Measurements from ENCODE around the gene SPOPL. TPM values are rescaled to one million over a fixed set of nuclear protein-coding genes. Genes with fewer than 3 reads are reported as not detected.
A peak's percentile ranks its signal among the peaks of the same experiment; 100 is the strongest.
"Not testable (repeated sequence)": the region's sequence is repeated elsewhere in the genome, so short reads cannot be mapped to it uniquely, and the experiment has no call there.

The SPOPL gene
- total RNA-seq, 2 experiments from 2014 or later = 15.2 to 15.3 TPM

DNA sequence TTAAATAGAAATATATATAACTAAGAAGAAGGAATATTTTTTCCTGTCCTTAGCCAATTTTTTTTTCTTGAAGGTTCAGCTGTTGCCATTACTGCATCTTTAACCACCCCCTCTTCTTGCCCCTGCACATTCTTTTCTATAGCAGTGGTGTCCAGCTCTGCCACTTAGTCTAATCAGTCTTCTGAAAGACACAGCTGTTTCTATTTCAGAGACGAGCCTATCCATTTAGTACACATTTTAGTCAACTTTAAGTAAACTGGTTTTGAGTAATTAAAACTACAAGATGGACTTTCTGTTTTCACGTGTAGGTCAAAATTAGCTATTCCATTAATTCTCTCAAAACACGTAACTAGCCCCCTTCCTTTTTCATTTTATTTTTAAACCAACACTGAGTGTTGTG lies 21.0 kb downstream of the SPOPL start:
- CTCF ChIA-PET = no interaction called here
- no peak for ATAC-seq
- no peak overlapping the region for H3K4me3 Mint-ChIP-seq
- H3K27me3 Mint-ChIP-seq = no peaks in the 10 kb centered on the region
- no peak for DNase-seq
- peaks cover 34% of the 10 kb centered on the region for H3K36me3 Mint-ChIP-seq
- H3K27ac Mint-ChIP-seq = no peak overlapping the region
- peaks cover 23% of the 10 kb centered on the region for H3K4me1 Mint-ChIP-seq
- H3K9me3 Mint-ChIP-seq (ENCODE audit: low read depth) = peaks cover 8% of the 10 kb centered on the region

GRCh38 chr2:138523018-138523672 lies 21.6 kb downstream of the SPOPL start:
- DNase-seq; H3K4me3 Mint-ChIP-seq; ATAC-seq; H3K9me3 Mint-ChIP-seq (ENCODE audit: low read depth); H3K27me3 Mint-ChIP-seq; CTCF ChIA-PET: not testable (repeated sequence)
- H3K36me3 Mint-ChIP-seq = peaks cover 36% of the 10 kb centered on the region
- peak overlapping the region; percentile 69 for H3K27ac Mint-ChIP-seq
- H3K4me1 Mint-ChIP-seq = peaks cover 23% of the 10 kb centered on the region

DNA sequence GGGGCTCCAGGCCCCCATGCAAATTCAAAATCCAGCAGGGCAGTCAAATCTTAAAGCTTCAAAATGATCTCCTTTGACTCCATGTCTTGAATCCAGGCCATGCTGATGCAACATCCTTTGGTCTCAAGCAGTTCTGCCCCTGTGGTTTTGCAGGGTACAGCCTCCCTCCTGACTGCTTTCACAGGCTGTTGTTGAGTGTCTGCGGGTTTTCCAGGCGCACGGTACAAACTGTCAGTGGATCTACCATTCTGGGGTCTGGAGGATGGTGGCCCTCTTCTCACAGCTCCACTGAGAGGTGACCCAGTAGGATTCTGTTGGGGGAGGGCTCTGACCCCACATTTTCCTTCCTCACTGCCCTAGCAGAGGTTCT lies 22.1 kb downstream of the SPOPL start:
- H3K9me3 Mint-ChIP-seq (ENCODE audit: low read depth); CTCF ChIA-PET; H3K27me3 Mint-ChIP-seq; H3K4me3 Mint-ChIP-seq: not testable (repeated sequence)
- Mint-ChIP-seq H3K4me1 (peaks cover 23% of the 10 kb centered on the region), H3K27ac (peak overlapping the region; percentile 69), H3K36me3 (peaks cover 36% of the 10 kb centered on the region)
- DNase-seq (peak; percentile 59), ATAC-seq (peak; percentile 55)

GRCh38 chr2:138524353-138524752 lies 22.8 kb downstream of the SPOPL start:
- H3K27me3 Mint-ChIP-seq; DNase-seq; H3K4me3 Mint-ChIP-seq; H3K27ac Mint-ChIP-seq; ATAC-seq; H3K9me3 Mint-ChIP-seq (ENCODE audit: low read depth): not testable (repeated sequence)
- H3K4me1 Mint-ChIP-seq = peaks cover 23% of the 10 kb centered on the region
- CTCF ChIA-PET = interaction anchor here (0.6 kb wide), 1 partner anchor 24 kb away, joined by 3 read pairs; no protein-coding TSS in a partner anchor
- peaks cover 36% of the 10 kb centered on the region for H3K36me3 Mint-ChIP-seq

GRCh38 chr2:138531913-138532312 lies 30.3 kb downstream of the SPOPL start:
- no peak for ATAC-seq
- peaks cover 19% of the 10 kb centered on the region for H3K36me3 Mint-ChIP-seq
- no peaks in the 10 kb centered on the region for H3K4me1 Mint-ChIP-seq
- H3K27me3 Mint-ChIP-seq = no peaks in the 10 kb centered on the region
- CTCF ChIA-PET = no interaction called here
- DNase-seq = no peak
- H3K9me3 Mint-ChIP-seq (ENCODE audit: low read depth) = peaks cover 2% of the 10 kb centered on the region
- H3K27ac Mint-ChIP-seq = no peak overlapping the region
- no peak overlapping the region for H3K4me3 Mint-ChIP-seq

GRCh38 chr2:138534791-138535190 lies 33.2 kb downstream of the SPOPL start:
- no peak for DNase-seq
- H3K36me3 Mint-ChIP-seq = peaks cover 33% of the 10 kb centered on the region
- peaks cover 8% of the 10 kb centered on the region for H3K9me3 Mint-ChIP-seq (ENCODE audit: low read depth)
- no peaks in the 10 kb centered on the region for H3K27me3 Mint-ChIP-seq
- no peak overlapping the region for H3K4me3 Mint-ChIP-seq
- H3K4me1 Mint-ChIP-seq = no peaks in the 10 kb centered on the region
- ATAC-seq = no peak
- no peak overlapping the region for H3K27ac Mint-ChIP-seq
- CTCF ChIA-PET = no interaction called here

DNA sequence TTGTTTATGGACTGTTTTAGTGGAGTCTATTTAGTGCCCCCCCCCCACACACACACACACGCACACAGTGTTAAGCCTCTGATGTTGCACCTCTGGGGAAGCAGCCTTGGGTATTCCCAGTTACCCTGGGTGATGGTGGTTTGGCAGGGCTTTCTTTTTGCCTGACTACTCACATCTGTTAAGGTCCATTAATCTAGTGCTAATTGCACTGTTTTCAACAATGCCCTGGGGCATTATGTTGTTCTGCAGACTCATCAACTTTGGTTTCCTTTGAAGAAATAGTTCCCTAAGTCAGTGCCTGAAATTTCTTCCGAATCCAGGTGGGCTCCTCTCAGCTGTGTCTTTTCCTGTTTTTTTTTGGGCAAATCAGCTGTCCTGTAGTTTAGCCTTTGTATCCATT lies 34.7 kb downstream of the SPOPL start:
- Mint-ChIP-seq H3K36me3 (peaks cover 35% of the 10 kb centered on the region), H3K4me3 (no peak overlapping the region), H3K27me3 (no peaks in the 10 kb centered on the region), H3K9me3 (ENCODE audit: low read depth) (peaks cover 6% of the 10 kb centered on the region), H3K27ac (no peak overlapping the region), H3K4me1 (no peaks in the 10 kb centered on the region)
- no peak for DNase-seq
- CTCF ChIA-PET = no interaction called here
- no peak for ATAC-seq

DNA sequence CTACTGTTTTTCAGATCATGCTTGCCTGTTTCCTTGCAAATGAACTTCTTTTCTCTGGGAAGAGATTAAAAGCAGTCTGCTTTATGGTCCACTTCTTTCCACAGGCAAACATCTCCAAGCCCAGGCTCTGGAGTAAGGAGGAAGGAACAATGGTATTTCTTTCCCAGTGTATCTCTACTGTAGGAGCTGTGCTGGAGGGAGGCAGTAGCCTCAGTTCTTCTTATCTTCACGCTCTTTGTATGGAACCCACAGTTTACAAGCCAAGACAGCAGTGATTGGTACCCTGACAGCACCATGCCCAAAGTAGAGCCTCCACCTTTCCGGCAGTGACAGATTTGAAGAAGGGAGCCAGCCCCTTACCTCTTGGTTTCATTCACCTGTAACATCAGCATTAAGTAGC lies 35.2 kb downstream of the SPOPL start:
- H3K27me3 Mint-ChIP-seq = no peaks in the 10 kb centered on the region
- no peak overlapping the region for H3K27ac Mint-ChIP-seq
- ATAC-seq (no peak), DNase-seq (no peak)
- CTCF ChIA-PET = no interaction called here
- peaks cover 37% of the 10 kb centered on the region for H3K36me3 Mint-ChIP-seq
- H3K4me3 Mint-ChIP-seq = no peak overlapping the region
- H3K4me1 Mint-ChIP-seq = no peaks in the 10 kb centered on the region
- peaks cover 6% of the 10 kb centered on the region for H3K9me3 Mint-ChIP-seq (ENCODE audit: low read depth)

GRCh38 chr2:138537170-138537915 lies 35.8 kb downstream of the SPOPL start:
- Mint-ChIP-seq H3K27ac (no peak overlapping the region), H3K4me1 (no peaks in the 10 kb centered on the region), H3K9me3 (ENCODE audit: low read depth) (peaks cover 6% of the 10 kb centered on the region), H3K27me3 (no peaks in the 10 kb centered on the region), H3K36me3 (peaks cover 38% of the 10 kb centered on the region), H3K4me3 (no peak overlapping the region)
- CTCF ChIA-PET = no interaction called here
- DNase-seq = no peak
- ATAC-seq = no peak

- H3K4me3 Mint-ChIP-seq; ATAC-seq; H3K4me1 Mint-ChIP-seq; DNase-seq; CTCF ChIA-PET; H3K27ac Mint-ChIP-seq; H3K9me3 Mint-ChIP-seq (ENCODE audit: low read depth); H3K27me3 Mint-ChIP-seq: not testable (repeated sequence)
- H3K36me3 Mint-ChIP-seq = peaks cover 16% of the 10 kb centered on the region
Measured at GRCh38 chr2:138544206-138544605, 42.6 kb downstream of the SPOPL start.

DNA sequence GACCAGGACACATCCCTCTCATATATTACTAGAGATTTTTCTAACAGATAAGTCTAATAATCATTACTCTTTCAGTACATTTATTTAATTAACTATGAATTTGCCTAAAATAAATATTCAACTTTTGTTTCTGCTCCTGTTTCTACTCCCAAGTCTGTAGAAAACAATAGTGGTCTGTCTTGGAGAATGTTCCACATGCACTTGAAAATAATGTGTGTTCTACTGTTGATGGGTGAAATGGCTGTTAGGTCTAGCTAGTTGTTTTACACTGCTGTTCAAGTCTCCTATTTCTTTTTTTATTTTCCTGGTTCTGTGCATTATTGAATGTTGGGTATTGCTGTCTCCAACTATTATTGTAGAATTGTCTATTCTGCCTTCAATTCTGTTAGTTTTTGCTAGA lies 47.2 kb downstream of the SPOPL start:
- CTCF ChIA-PET = interaction anchor here (0.7 kb wide), 2 partner anchors 25 to 1372 kb away, joined by 3 read pairs; no protein-coding TSS in a partner anchor
- Mint-ChIP-seq H3K27ac (no peak overlapping the region), H3K9me3 (ENCODE audit: low read depth) (no peaks in the 10 kb centered on the region), H3K4me1 (no peaks in the 10 kb centered on the region), H3K27me3 (no peaks in the 10 kb centered on the region), H3K36me3 (peaks cover 23% of the 10 kb centered on the region), H3K4me3 (no peak overlapping the region)
- DNase-seq = no peak
- ATAC-seq = no peak

GRCh38 chr2:138550172-138550571 lies 48.6 kb downstream of the SPOPL start:
- H3K4me3 Mint-ChIP-seq = no peak overlapping the region

DNA sequence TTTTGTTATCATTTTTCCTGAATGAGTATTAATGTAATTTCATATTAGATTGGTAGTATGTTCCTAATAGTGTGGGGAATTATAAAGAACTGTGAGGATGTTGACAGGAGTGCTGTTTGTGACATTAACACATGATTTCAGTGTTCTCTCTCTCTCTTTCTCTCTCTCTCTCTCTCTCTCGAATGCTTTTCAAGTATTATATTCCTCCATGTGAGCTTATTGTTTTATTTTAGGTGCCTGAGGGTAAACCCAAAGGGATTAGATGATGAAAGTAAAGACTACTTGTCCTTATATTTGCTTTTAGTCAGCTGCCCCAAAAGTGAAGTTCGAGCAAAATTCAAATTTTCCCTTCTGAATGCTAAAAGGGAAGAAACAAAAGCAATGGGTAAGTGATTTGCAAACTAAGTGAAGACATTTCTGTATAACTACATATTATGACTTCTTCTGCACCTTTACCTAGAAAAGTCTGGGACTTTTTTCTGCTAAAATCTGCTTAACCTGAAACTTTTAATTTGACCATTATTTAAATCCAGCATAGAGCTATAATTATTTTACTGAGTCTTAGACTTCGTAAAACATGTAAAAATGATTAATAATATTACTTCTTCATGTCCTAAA lies 49.2 kb downstream of the SPOPL start:
- Mint-ChIP-seq H3K9me3 (ENCODE audit: low read depth) (no peaks in the 10 kb centered on the region), H3K27ac (no peak overlapping the region), H3K36me3 (peaks cover 28% of the 10 kb centered on the region), H3K4me1 (no peaks in the 10 kb centered on the region), H3K27me3 (no peaks in the 10 kb centered on the region), H3K4me3 (no peak overlapping the region)
- ATAC-seq (no peak), DNase-seq (no peak)
- CTCF ChIA-PET = interaction anchor here (0.7 kb wide), 1 partner anchor 273 kb away, joined by 3 read pairs; no protein-coding TSS in a partner anchor

More at GRCh38 chr2:138550172-138550571, 48.6 kb downstream of the SPOPL start:
- no peaks in the 10 kb centered on the region for H3K4me1 Mint-ChIP-seq
- CTCF ChIA-PET = interaction anchor here (0.7 kb wide), 1 partner anchor 273 kb away, joined by 3 read pairs; no protein-coding TSS in a partner anchor
- peaks cover 25% of the 10 kb centered on the region for H3K36me3 Mint-ChIP-seq
- no peaks in the 10 kb centered on the region for H3K9me3 Mint-ChIP-seq (ENCODE audit: low read depth)
- H3K27ac Mint-ChIP-seq = no peak overlapping the region
- ATAC-seq (no peak), DNase-seq (no peak)
- H3K27me3 Mint-ChIP-seq = no peaks in the 10 kb centered on the region

GRCh38 chr2:138554123-138554522 lies 52.6 kb downstream of the SPOPL start:
- H3K27me3 Mint-ChIP-seq = no peaks in the 10 kb centered on the region
- H3K9me3 Mint-ChIP-seq (ENCODE audit: low read depth) = no peaks in the 10 kb centered on the region
- no peak for DNase-seq
- no peak for ATAC-seq
- H3K4me1 Mint-ChIP-seq = no peaks in the 10 kb centered on the region
- CTCF ChIA-PET = no interaction called here
- H3K36me3 Mint-ChIP-seq = peaks cover 31% of the 10 kb centered on the region
- no peak overlapping the region for H3K4me3 Mint-ChIP-seq
- no peak overlapping the region for H3K27ac Mint-ChIP-seq
